Central memory CD4-positive, alpha-beta T cell (primary cell): ENCODE data around the gene KISS1R.

Experiments used
- DNase-seq: peaks from one replicate; pipeline ENCODE4 v3.0.0; 2022

The KISS1R gene

DNA sequence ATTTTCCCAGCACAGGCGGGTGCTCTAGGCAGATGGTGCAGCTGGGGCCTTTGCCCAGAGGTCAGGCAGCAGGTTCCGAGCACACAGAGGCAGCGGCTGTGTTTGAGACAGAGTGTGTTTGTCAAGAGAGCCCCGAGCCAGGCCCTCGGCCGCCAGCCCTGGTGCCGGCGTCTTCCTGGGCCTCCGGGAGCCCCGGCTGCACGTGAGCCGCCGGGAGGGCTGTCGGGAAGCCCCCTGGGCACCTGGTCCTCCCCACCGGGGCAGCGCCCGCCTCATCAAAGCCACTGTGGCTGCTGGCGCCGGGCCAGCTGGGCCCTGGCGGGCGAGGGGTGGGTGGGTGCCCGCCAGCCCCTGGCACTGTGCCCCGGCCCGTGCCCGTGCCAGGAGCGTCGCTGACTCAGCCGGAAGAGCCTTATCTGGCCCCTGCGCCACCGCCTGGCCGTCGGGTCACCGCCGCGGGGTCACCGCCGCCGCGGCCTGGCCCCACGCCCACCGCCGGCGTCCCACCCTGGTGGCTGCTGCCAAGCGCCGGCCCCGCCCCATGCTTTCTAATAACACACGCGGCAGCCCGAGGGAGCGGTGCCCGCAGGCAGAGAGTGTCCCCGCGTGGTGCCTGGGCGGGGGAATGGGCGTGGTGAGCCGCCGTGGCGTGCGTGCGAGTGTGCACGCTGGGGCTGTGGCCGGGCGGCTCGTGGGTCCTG lies 23.6 kb downstream of the KISS1R start:
- DNase-seq = peak; percentile 74

DNA sequence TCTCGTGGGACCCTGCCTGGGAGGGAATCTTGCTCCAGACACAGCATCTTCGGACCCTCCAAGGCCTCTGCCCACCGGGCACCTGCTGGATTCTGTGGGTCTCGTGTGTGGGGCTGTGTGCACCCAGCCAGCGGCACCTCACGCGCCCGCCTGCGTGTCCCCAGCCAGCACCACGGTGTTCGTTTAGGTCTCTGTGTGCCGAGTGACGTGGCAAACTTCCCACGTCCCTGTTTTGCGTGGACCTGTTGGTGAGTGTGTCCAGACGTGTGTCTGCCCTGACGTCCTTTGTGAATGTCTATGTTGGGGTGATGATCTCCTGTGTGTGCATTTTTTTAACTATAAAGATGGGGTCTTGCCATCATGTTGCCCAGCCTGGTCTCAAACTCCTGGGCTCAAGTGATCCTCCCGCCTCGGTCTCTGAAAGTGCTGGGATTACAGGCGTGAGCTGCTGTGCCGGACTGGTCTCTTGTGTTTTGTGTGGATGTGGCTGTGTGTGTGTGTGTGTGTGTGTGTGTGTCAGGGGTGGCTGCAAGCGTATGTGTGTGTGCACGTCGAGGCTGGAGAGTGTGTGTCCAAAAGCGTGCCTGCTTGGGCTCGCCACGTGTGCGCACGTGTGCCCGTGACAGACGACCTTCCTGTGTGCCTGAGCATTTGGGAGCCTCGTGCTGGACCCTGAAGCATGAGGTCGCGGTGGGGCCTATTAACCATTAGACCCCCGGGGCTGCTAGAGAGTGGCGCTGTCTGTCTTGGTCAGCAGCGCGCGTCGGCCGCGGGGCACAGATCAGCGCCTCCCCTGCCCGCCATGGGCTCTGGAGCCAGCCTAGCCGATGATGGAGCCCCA lies 24.4 kb downstream of the KISS1R start:
- no peak for DNase-seq

DNA sequence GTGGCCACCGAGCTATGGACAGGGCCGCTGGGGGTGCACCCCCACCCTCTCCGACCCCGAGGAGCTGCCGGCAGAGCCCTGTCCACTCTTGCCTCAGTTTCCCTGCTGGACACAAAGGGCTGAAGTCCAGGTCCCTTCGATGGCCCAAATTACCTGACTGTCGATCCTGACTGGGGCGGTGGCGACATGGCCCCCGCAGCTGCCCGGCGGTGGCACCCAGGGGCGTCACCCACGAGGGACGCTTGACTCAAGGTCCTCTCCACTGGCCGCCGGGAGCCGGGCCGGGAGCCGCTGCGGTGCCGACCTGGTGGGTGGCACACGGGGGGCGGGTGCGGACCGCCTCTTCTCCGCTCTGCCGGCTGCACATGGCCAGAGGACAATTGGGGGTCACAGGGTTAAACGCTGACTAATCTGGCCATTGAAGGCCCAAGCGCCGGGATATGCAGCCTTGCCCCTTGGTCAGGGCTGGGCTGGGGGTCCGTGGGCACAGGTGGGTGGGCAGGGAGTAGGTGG lies 25.1 kb downstream of the KISS1R start:
- DNase-seq = no peak

DNA sequence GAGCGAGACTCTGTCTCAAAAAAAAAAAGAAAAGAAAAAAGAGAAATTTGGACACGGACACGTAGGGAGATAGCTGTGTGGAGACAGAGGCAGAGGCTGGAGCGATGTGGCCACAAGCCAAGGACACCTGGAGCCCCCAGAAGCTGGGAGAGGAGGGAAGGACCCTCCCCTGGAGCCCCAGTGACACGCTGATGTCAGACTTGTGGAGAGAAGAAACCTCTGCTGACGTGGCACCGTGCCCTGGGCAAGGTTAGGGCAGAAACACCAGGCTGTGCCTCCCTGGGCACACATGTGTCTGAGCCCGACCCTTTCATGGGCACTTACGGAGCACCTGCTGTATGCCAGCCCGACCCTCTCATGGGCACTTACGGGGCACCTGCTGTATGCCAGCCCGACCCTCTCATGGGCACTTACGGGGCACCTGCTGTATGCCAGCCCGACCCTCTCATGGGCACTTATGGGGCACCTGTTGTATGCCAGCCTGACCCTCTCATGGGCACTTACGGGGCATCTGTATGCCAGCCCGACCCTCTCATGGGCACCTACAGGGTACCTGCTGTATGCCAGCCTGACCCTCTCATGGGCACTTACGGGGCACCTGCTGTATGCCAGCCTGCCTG lies 26.5 kb downstream of the KISS1R start:
- no peak for DNase-seq

DNA sequence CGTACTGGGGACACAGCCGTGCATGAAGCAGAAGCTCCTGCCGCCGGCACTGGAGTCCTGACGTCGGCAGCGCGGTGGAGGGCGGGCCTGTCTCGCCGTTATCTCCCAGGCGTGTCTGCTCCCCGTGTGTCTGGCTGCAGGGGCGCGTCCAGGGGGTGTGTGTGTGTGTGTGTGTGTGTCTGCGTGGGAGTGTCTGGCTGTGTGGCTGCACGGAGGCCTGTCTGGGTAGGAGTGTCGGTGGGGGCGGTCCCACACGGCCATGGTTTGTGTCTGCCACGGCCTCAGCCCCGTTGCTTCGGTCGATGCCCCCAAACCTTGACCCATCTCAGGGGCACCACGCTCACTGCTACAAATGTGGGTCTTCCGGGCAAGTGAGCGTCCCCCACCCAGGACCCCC lies 27.0 kb downstream of the KISS1R start:
- no peak for DNase-seq

DNA sequence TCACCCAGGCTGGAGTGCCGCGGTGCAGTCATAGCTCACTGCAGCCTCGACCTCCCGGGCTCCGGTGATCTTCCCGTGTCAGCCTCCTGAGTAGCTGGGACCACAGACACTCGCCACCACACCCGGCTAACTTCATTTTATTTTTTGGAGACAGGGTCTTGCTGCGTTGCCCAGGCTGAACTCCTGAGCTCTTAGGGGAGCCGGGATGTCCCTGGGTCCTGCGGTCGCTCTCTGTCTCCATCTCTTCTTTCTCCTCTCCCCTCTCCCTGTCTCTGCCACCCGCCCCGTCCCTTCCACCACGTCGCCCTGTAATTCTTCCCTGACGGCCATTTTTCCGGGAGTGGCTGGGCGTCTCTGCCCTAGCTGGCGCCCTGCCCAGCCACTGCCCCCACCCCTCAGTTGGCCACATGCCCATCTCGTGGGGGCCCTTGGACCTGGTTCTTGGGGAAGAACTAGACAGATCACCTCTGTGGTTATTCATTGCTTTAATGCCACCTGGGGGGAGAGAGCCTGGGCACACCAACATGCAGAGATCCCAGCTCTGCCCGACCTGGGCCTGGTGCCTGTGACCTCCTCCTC lies 27.6 kb downstream of the KISS1R start:
- no peak for DNase-seq

DNA sequence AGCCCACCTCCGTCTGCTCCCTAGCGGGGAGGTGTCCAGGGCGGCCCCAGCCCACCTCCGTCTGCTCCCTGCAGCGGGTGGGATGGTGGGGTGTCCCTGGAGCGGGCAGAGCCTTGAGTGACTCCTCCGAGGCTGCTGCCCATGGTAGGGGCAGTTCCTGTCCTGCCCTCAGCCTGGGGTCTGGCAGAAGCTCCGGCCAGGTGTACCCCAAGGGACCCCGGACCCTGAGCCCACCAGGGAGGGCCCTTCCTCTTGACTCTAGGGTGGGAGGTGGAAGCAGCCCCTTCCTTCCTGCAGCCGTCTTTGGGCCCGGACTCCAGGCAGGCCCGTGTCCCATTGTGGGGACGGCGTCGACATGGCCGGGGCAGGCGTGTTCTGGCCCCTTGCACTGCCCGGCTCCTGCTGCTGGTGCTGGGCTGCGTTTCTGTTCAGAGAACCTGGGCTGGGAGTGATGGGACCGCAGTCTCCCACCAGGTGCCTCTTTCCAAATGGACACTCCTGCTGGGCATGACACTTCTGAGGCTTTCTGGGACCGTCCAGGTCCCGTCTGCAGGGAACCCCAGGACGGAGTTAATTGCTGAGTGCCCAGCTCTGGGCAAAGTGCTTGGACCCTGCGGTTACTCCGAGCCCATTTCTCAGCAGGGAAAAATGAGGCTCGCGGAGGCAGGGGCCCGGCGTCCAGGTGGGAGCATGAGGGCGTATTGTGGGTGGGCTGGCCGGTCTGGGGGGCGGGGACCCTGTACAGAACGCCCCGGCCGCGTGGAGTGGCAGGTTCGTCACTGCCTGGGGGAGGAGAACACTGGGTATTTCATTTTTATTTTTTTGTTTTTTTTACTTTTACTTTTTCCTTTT lies 28.5 kb downstream of the KISS1R start:
- no peak for DNase-seq

DNA sequence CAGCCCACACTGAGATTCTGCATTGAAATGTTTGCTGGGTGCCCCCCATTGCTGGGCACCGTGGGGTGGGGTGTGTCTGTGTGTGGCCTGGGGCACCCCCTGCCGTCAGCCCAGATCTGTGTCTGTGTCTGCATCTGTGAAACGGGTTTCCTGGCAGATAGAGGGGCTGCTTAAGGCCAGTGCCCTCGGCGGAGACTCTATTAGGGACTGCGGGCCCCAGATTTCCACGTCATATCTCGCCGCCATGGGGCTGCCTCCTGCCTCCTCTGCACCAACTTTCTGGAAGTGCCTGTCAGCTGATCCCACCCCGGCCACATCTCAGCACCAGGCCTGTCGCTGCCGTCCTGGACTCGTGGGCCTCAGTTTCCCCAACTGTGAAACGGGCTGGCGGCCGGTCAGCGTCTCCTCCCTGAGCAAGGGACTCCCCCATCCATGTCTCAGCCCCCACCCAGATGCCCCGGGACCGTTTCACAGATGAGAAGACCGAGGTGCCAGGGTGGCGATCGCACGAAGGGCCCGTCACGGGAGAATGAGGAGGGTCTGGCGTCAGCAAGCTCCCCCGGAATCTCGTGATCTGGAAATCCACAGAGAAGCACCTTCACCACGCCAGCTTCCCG lies 30.1 kb downstream of the KISS1R start:
- no peak for DNase-seq

DNA sequence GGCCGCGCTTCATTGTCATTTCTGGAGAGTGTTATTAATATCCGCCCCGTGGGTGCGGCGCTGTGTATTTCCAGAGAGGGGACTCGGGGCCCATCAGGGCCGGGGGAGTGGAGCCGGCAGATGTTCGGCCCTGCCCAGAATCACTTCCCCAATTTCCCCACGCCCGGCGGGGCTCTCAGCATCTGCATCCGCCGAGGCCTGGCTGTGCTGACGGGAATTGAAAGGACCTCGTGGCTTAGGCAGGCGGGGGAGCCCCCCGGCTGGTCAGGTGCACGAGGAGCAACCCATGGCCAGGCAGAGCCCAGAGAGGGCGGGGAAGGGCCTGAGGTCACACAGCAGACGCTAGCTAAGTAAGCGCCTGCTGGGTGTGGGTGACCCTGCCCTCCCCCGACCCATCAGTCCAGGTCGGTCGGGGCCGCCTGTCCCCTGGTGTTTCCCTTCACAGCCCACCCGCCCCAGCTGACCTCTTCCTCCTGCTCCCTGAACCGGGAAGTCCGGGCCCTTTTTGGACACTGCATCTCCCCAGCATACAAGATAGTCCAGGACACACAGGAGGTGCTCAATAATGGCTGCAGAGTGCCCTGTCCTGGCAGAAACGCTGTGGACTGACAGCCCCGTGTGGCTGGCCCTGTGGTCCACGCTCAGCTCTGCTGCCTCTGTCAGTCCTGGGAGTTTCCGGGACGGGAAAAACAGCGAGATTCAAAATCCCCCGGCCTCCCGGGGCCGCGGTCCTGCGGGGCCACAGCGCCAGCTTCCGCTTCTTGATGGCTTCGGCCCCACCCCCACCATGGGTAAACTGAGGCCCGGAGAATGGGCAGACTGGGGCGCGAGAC lies 30.8 kb downstream of the KISS1R start:
- no peak for DNase-seq

DNA sequence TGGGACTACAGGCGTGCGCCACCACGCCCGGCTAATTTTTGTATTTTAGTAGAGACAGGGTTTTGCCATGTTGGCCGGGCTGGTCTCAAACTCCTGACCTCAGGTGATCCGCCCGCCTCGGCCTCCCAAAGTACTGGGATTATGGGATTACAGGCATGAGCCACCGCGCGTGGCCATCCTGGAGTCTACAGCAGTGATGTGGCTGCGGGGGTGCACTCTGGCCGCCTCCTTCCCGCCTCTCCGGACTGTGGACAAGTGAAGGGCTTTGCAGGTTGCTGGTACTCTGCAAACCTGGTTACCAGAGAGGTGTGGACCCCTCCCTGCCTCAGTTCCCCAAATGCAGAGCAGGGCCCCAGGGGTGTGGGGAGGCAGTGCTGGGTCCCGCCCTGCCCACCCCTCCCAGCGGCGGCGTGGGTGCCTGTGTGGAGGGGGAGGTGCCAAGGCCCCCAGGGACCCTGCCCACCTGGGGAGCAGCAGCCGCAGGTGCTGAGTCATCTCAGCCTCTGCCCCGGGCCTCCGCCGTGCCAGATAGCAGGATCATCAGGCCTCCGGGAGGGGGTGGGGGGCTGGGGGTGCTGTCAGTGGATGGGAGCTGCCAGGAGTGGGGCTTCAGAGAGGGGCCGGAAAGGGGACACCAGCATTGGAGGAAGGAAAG lies 31.8 kb downstream of the KISS1R start:
- DNase-seq = no peak

DNA sequence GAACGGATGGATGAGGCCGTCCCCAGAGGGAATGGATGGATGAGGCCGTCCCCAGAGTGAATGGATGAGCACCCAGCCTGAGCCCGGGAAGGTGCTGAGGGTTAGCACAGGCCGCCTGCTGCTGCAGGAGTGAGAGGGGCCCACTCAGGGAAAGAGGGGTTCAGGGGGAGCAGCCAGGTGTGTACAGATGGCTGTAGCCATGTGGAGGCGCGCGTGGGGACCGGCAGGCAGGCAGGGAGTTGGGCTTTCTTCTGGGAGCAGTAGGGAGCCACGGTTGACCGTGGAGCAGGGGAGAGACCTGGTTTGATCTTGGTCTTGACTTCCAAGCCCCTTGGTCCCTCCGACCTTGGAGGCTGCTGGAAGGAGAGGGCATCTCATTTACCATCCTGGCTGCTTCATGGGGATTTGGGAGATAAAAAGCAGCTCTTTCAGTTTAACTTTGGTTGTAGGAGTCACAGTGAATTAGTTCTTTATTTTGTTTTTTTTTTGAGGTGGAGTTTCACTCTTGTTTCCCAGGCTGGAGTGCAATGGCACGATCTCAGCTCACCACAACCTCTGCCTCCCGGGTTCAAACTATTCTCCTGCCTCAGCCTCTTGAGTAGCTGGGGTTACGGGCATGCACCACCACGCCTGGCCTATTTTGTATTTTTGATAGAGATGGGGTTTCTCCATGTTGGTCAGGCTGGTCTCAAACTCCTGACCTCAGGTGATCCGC lies 33.4 kb downstream of the KISS1R start:
- DNase-seq = no peak

DNA sequence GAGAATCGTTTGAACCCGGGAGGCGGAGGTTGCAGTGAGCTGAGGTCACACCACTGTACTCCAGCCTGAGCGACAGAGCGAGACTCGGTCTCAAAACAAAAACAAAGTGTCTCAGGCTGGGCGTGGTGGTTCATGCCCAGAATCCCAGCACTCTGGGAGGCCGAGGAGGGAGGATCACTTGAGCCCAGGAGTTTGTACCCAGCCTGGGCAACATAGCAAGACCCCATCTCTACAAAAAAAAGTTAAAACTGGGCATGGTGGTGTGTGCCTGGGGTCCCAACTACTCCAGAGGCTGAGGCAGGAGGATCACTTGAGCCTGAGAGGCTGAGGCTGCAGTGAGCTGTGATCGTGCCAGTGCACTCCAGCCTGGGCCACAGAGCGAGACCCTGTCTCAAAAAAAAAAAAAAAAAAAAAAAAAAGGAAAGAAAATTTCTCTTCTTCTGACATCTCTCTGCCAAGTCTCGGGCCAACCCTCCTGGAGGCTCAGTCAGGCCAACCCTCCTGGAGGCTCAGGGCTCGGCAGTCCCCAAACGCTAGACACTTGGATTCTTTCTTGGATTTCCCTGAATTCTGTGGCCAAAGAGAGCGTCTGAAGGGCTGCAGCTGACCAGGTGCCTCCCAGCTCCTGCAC lies 35.0 kb downstream of the KISS1R start:
- no peak for DNase-seq

DNA sequence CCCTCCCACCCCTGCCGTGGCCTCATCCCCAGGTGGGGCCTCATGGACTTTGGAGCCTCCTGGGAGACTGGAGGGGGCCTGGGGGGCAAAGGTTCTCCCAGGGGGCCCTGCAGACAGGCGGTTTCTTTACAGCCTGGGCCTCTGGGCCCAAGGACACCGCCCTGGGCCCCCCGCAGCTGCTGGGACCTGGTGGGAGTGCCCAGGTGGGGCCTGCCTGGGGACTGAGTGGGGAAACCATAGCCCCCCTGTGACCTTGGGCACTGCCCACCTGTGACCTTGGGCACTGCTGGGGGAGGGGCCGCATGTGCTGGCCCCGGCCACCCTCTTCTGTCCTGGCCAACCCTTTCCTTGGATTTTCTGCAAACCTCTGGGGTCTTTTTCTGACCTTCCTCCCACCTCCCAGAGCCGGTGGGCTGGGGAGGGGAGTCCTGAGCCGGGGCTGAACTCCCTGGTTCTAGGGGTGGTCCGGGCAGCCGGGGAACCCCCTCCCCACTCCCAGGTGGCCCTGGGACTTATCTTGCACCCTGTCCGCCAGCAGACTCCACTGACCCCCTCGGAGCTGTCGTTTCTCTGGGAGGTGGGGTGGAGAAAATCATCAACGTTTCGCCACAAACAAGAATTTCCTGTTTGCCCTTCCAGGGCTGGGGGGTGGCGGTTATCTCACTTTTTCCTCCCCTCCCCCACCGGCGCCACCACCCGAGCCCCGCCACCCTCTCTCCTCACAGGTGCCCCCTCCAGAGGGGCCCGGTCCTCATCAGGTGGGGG lies 35.7 kb downstream of the KISS1R start:
- no peak for DNase-seq

DNA sequence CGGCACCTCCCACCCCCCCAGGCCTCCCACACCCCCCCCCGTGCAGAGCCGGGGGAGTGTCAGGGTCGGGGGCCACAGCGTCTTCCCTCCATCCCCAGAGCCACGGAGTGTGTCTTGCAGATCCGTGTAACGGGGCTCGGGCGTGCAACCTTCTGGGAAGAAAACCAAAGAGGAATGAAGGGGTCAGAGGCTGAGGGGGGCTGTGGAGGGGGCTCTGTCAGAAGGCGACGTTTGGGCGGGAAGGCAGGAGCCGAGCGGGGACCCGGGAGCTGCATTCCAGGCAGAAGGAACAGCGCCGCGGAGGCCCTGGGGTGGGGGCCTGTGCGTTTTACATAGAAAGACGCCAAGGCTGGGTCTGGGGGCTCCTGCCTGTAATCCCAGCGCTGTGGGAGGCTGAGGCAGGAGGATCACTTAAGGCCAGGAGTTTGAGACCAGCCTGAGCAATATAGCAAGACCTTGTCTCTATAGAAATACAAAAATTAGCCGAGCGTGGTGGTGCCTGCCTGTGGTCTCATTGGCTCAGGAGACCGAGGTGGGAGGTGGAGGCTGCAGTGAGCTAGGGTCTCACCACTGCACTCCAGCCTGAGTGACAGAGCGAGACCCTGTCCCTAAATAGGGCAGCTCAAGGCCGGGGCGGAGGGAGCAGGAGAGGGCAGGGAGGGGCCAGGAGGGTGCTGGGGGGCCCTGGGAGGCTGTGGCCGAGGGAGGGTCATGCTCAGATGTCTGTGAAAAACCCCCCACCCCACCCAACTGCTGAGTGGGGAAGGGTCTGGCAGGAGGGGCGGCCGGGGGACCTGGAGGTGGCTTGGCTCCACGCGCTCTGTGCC lies 36.5 kb downstream of the KISS1R start:
- no peak for DNase-seq

DNA sequence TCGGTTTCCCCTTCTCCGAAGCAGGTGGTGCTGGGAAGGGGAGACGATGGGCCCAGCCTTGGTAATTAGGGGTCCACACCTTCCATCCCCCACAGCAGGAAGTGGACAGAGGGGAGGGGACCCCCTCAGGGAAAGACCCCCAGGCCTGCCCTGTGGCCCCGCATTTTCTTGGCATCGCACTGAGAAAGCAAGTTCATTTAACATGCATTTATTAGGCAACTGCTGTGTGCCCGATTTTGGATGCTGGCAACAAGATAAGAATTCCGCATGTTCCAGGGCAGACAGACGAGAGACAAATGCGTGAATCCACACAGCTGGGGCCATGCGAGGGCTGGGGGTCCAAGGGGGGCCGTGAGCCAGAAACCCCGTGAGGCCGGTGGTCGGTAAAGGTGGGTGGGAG lies 37.1 kb downstream of the KISS1R start:
- DNase-seq = no peak

DNA sequence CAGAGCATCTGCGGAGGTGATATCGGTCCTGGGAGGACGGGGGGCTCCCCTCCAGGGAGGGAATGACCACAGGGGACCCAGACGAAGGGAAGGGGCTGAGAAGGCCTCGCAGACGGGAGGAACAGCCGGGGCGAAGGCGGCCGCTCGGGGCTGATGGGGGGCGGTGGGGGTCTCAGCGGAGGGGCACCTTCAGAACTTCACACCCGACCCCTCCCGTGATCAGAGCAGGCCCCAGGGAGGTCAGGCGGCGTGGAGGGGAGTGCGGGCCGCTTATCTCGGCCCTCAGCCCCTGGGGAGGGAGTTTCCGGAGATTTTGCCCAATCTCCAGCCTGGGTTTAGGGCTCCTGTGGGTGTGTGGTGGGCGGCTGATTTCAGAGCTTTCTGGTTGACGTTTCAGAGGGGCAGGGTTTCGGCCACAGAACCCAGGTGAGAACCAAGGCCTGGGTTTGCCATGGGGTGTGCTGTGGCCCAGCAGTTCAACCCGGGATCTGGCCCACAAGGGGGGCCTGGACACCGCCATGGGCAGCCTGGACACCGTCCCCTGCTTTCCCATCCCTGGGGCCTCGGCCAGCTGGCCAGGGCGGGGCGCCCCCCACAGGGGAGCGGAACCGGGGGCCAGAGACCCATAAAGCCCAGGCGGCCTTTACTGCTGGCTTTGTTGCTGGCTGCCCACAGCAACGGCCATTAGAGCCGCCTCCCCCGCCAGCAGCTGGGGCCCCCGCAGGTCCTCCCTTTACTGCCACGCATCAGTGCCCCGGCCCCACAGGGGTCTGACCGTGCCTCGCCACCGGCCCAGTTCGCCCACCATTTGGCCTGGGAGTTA lies 37.8 kb downstream of the KISS1R start:
- DNase-seq = no peak
